ENCODE measurements around the gene SLC48A1.

GRCh38 chr12:47814539-47815170 is 41.6 kb downstream of the SLC48A1 start:
- no peak for TF ChIP-seq EP300 (IDR thresholded peaks at IDR 0.05; ENCODE audit: low read depth)
- TF ChIP-seq CTCF (IDR thresholded peaks at IDR 0.05) = no peak
- no peak for TF ChIP-seq POLR2AphosphoS5 (IDR thresholded peaks at IDR 0.05)
